GM12878 (cell line): Measurements from ENCODE around the gene VRK3. TPM values are rescaled to one million over a fixed set of nuclear protein-coding genes. Genes with fewer than 3 reads are reported as not detected.

ENCODE experiments used
- ATF7 ChIP-seq: fragments of 450-650 bp; IDR thresholded peaks from 2 replicates; pipeline ENCODE4 v1.6.1; 2016; ENCODE audit warnings: low read depth, mild to moderate bottlenecking
- BCL11A ChIP-seq: IDR thresholded peaks from 2 replicates; pipeline ENCODE4 v1.6.1; 2011; ENCODE audit warnings: low read depth, low read length
- BMI1 ChIP-seq: fragments of 450-650 bp; IDR thresholded peaks from 2 replicates; pipeline ENCODE4 v1.6.1; 2016; ENCODE audit warnings: mild to moderate bottlenecking, moderate library complexity, borderline replicate concordance
- BRCA1 ChIP-seq: IDR thresholded peaks from 2 replicates; pipeline ENCODE4 v1.6.1; 2011; ENCODE audit warnings: low read depth, low read length, improper control_type of control experiment
- CBX3 ChIP-seq: fragments of 200-600 bp; sonication (generic); IDR thresholded peaks from 2 replicates; pipeline ENCODE4 v1.6.1; 2016; ENCODE audit warnings: low read depth, borderline replicate concordance
- CREB1 ChIP-seq: IDR thresholded peaks from 2 replicates; pipeline ENCODE4 v1.6.1; 2012; ENCODE audit warnings: low read depth, mild to moderate bottlenecking, inconsistent platforms
- CREM ChIP-seq: IDR thresholded peaks from 2 replicates; pipeline ENCODE4 v1.6.1; 2014; ENCODE audit warnings: antibody characterized with exemption, low read depth
- E4F1 ChIP-seq: fragments of 450-650 bp; IDR thresholded peaks from 2 replicates; pipeline ENCODE4 v1.6.1; 2018; ENCODE audit warnings: borderline replicate concordance, mild to moderate bottlenecking; ENCODE audit not compliant: partially characterized antibody
- IKZF1 ChIP-seq: fragments of 450-650 bp; conservative IDR thresholded peaks from 2 replicates; pipeline ENCODE4 v1.6.1; 2017; ENCODE audit warnings: antibody characterized with exemption, mild to moderate bottlenecking
- IRF5 ChIP-seq: fragments of 450-650 bp; IDR thresholded peaks from 2 replicates; pipeline ENCODE4 v1.6.1; 2017; ENCODE audit warnings: borderline replicate concordance
- JUNB ChIP-seq: IDR thresholded peaks from 2 replicates; pipeline ENCODE4 v1.6.1; 2016; ENCODE audit warnings: antibody characterized with exemption, mild to moderate bottlenecking
- LARP7 ChIP-seq: fragments of 450-650 bp; IDR thresholded peaks from 2 replicates; pipeline ENCODE4 v1.6.1; 2017; ENCODE audit warnings: mild to moderate bottlenecking
- PML ChIP-seq: IDR thresholded peaks from 2 replicates; pipeline ENCODE4 v1.6.1; 2012; ENCODE audit warnings: low read length, inconsistent platforms
- POLR2A ChIP-seq: IDR thresholded peaks from 2 replicates; pipeline ENCODE4 v1.6.1; 2011; ENCODE audit warnings: low read depth, mild to moderate bottlenecking, low read length
- RCOR1 ChIP-seq: conservative IDR thresholded peaks from 2 replicates; pipeline ENCODE4 v1.6.1; 2012; ENCODE audit warnings: low read depth, low read length, improper control_type of control experiment
- RFX5 ChIP-seq: IDR thresholded peaks from 2 replicates; pipeline ENCODE4 v1.6.1; 2011; ENCODE audit warnings: low read depth, low read length, improper control_type of control experiment
- SMAD5 ChIP-seq: IDR thresholded peaks from 2 replicates; pipeline ENCODE4 v1.6.1; 2016; ENCODE audit warnings: antibody characterized with exemption, low read depth
- SMC3 ChIP-seq: IDR thresholded peaks from 2 replicates; pipeline ENCODE4 v1.6.1; 2011; ENCODE audit warnings: low read length, improper control_type of control experiment, borderline replicate concordance
- STAT3 ChIP-seq: IDR thresholded peaks from 2 replicates; pipeline ENCODE4 v1.6.1; 2011; ENCODE audit warnings: low read depth, low read length, improper control_type of control experiment
- SUPT20H ChIP-seq: IDR thresholded peaks from 2 replicates; pipeline ENCODE4 v1.6.1; 2011; ENCODE audit warnings: low read depth, mild to moderate bottlenecking, low read length, moderate library complexity, borderline replicate concordance; ENCODE audit not compliant: control insufficient read depth
- TARDBP ChIP-seq: IDR thresholded peaks from 2 replicates; pipeline ENCODE4 v1.6.1; 2016; ENCODE audit warnings: borderline replicate concordance
- TBL1XR1 ChIP-seq: IDR thresholded peaks from 2 replicates; pipeline ENCODE4 v1.6.1; 2012; ENCODE audit warnings: low read depth, low read length, improper control_type of control experiment
- TCF7 ChIP-seq: IDR thresholded peaks from 2 replicates; pipeline ENCODE4 v1.6.1; 2014; ENCODE audit warnings: antibody characterized with exemption, borderline replicate concordance
- ZSCAN29 ChIP-seq: fragments of 450-650 bp; IDR thresholded peaks from 2 replicates; pipeline ENCODE4 v1.6.1; 2017; ENCODE audit warnings: mild to moderate bottlenecking, moderate library complexity
- polyA plus RNA-seq, 11 experiments: library from polyadenylated mRNA; depleted of rRNA in 4 of 11; unstranded in 6 of 11; stranded (reverse) in 5 of 11; fragments of >200 nt; fragmentation: Nextera tagmentation in 4 of 11; fragmentation: Illumina TruSeq in 1 of 11; extraction: Ambion mirVana in 4 of 11; extraction: Trizol in 1 of 11; gene quantifications; 1 replicate in 1 of 11; 2 replicates in 10 of 11; pipeline versions ENCODE4 v1.2.1 to v1.2.3, GENCODE V29; 2011 to 2016; ENCODE audit warnings: inconsistent platforms in 2 of 11, missing spikeins in 2 of 11, low read depth in 1 of 11
- total RNA-seq, 4 experiments: library from RNA; depleted of rRNA in 3 of 4; stranded (reverse); fragments of >200 nt in 3 of 4; fragmentation: Illumina TruSeq in 1 of 4; extraction: Trizol in 1 of 4; gene quantifications; 2 replicates each; pipeline versions ENCODE4 v1.2.1 to v1.2.3, GENCODE V29; 2013 to 2021
- TF ChIP-seq, protein P1 (sequence below): fragments of 450-650 bp; IDR thresholded peaks from 2 replicates; pipeline ENCODE4 v1.6.1; 2016; ENCODE audit warnings: mild to moderate bottlenecking, moderate library complexity, borderline replicate concordance

VRK3 gene
- total and polyA plus RNA-seq, 10 of the 15 experiments (the other 5 are each of a cell fraction or from before 2014, with no cell fraction given) = 17.3 to 61.9 (median 35.5) TPM

DNA sequence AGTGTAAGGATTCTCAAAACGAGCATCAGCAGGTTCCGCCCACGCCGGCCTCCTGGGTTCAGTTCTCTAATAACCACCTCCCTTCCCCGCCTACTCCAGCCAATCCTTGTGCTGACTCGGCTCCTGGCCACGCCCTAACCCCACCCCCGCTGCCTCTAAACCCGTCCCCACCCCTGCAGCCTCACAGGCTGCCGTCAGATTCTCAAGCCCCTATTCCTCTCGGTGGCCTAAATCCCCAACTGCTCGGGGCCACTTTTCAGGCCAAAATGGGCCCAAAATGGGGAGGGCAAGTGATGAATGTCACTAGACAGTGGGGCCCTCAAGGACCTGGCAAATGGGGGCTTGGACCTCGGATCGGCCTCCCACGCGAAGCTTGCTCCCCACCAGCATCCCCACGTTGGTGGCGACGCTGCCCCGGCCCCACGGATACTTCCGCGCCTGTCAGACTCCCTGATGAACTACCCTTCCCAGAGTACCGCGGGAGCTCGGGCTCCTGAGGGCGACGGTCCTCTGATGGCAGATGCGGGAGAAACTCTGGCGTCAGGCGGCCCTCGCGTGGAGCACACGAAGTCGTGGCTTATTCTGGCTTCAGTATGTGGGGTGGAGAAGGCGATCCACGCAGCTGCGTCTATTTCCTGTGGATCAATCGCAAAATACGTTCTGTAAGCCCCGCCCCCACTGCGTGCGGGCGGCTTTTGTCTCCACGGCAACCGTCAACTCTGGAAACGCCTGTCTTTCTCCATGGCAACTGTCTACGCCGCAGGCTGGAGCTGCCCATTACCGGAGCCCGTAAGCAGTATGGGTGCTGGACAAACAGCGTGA, 25.4 kb upstream of the VRK3 start (continued):
- TF ChIP-seq E4F1 (no peak), IRF5 (no peak), PML (no peak), IKZF1 (no peak), TARDBP (no peak), CBX3 (no peak), TBL1XR1 (no peak), BCL11A (no peak), SUPT20H (no peak), RCOR1 (no peak), POLR2A (no peak; the same call in 1 of the 2 replicates), CREB1 (0 out of 2 replicates have a peak, but pooled peaks have one; percentile 51), LARP7 (no peak), BRCA1 (no peak), ZSCAN29 (no peak), SMAD5 (no peak), TCF7 (no peak), RFX5 (peak; percentile 91), STAT3 (no peak), JUNB (no peak), SMC3 (no peak), CREM (peak; percentile 38; the same call in 1 of the 2 replicates), BMI1 (peak; percentile 55; the same call in 1 of the 2 replicates), ATF7 (no peak)
- TF ChIP-seq, protein P1, sequence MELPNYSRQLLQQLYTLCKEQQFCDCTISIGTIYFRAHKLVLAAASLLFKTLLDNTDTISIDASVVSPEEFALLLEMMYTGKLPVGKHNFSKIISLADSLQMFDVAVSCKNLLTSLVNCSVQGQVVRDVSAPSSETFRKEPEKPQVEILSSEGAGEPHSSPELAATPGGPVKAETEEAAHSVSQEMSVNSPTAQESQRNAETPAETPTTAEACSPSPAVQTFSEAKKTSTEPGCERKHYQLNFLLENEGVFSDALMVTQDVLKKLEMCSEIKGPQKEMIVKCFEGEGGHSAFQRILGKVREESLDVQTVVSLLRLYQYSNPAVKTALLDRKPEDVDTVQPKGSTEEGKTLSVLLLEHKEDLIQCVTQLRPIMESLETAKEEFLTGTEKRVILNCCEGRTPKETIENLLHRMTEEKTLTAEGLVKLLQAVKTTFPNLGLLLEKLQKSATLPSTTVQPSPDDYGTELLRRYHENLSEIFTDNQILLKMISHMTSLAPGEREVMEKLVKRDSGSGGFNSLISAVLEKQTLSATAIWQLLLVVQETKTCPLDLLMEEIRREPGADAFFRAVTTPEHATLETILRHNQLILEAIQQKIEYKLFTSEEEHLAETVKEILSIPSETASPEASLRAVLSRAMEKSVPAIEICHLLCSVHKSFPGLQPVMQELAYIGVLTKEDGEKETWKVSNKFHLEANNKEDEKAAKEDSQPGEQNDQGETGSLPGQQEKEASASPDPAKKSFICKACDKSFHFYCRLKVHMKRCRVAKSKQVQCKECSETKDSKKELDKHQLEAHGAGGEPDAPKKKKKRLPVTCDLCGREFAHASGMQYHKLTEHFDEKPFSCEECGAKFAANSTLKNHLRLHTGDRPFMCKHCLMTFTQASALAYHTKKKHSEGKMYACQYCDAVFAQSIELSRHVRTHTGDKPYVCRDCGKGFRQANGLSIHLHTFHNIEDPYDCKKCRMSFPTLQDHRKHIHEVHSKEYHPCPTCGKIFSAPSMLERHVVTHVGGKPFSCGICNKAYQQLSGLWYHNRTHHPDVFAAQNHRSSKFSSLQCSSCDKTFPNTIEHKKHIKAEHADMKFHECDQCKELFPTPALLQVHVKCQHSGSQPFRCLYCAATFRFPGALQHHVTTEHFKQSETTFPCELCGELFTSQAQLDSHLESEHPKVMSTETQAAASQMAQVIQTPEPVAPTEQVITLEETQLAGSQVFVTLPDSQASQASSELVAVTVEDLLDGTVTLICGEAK = 0 out of 2 replicates have a peak, but pooled peaks have one; percentile 24
